A549 (cell line): Measurements from ENCODE around the gene SMG6. TPM values are rescaled to one million over a fixed set of nuclear protein-coding genes. Genes with fewer than 3 reads are reported as not detected.
A peak's percentile ranks its signal among the peaks of the same experiment; 100 is the strongest.

Source experiments
- ATAC-seq, 2 experiments: fragments of 200-7000 bp in 1 of 2; fragments of >200 bp in 1 of 2; cut with Nextera tagmentation in 1 of 2; cut with Tn5 transposase in 1 of 2; 3 replicates each; pipeline versions ENCODE4 v1.8.0 to v1.9.1; 2018 to 2020; ENCODE audit warnings: mild to moderate bottlenecking in 1 of 2, moderate library complexity in 1 of 2
- CTCF ChIA-PET: fragments of 300-600 bp; sonication (Branson Sonifier 250); formaldehyde crosslinking; extraction: SDS; loops from one replicate; lab custom pipeline; 2021; ENCODE audit warnings: antibody characterized with exemption, inconsistent platforms; lab: Yijun Ruan, JAX
- POLR2A ChIA-PET: fragments of 350-600 bp; formaldehyde crosslinking; extraction: SDS; loops from one replicate; lab custom pipeline; 2021; ENCODE audit warnings: antibody characterized with exemption, inconsistent platforms; lab: Yijun Ruan, JAX
- DNase-seq, 2 experiments: peaks; one replicate each; pipeline versions ENCODE4 v3.0.0 to v3.0.0-alpha.2; 2011 to 2016; ENCODE audit warnings: low read depth in 1 of 2, low spot score in 1 of 2
- FAIRE-seq: peaks from 2 replicates; lab custom pipeline; 2011; peaks lifted over from hg19 to GRCh38; lab: Jason Lieb, UNC
- H3K27ac ChIP-seq, 2 experiments: fragments of >200 bp; sonication (Bioruptor Twin); formaldehyde crosslinking; 3 replicates each; pipeline ENCODE4 v1.5.1; 2016 to 2017
- H3K4me1 ChIP-seq: fragments of >200 bp; sonication (Bioruptor Twin); formaldehyde crosslinking; 3 replicates; pipeline ENCODE4 v1.6.1; 2016
- H3K4me2 ChIP-seq: fragments of >200 bp; sonication (Bioruptor Twin); formaldehyde crosslinking; 3 replicates; pipeline ENCODE4 v1.6.1; 2016
- H3K4me3 ChIP-seq: fragments of >200 bp; sonication (Bioruptor Twin); formaldehyde crosslinking; 3 replicates; pipeline ENCODE4 v1.5.1; 2016
- H3K9me3 ChIP-seq: fragments of >200 bp; sonication (Bioruptor Twin); formaldehyde crosslinking; 3 replicates; pipeline ENCODE4 v1.6.1; 2016
- CEBPB ChIP-seq, 2 experiments: fragments of >200 bp in 1 of 2; sonication (Bioruptor Twin) in 1 of 2; formaldehyde crosslinking in 1 of 2; IDR thresholded peaks; 2 replicates each; pipeline ENCODE4 v1.6.1; 2012 to 2016
- EHF ChIP-seq: fragments of 250-450 bp; sonication (Bioruptor Pico); IDR thresholded peaks from 2 replicates; pipeline ENCODE4 v1.5.0; 2020; ENCODE audit warnings: mild to moderate bottlenecking
- HDAC2 ChIP-seq: fragments of 200-600 bp; sonication (generic); IDR thresholded peaks from 2 replicates; pipeline ENCODE4 v1.6.1; 2016
- HOXB5 ChIP-seq: fragments of 250-450 bp; sonication (Bioruptor Pico); IDR thresholded peaks from 2 replicates; pipeline ENCODE4 v1.5.0; 2020; ENCODE audit warnings: mild to moderate bottlenecking, moderate library complexity
- JUN ChIP-seq, 2 experiments: fragments of >200 bp; sonication (Bioruptor Twin); formaldehyde crosslinking; IDR thresholded peaks; 2 replicates in 1 of 2; 3 replicates in 1 of 2; pipeline ENCODE4 v1.6.1; 2016 to 2017
- JUNB ChIP-seq: fragments of >200 bp; sonication (Bioruptor Twin); formaldehyde crosslinking; IDR thresholded peaks from 2 replicates; pipeline ENCODE4 v1.6.1; 2016
- MAFK ChIP-seq: fragments of 450-650 bp; IDR thresholded peaks from 2 replicates; pipeline ENCODE4 v1.6.1; 2014; ENCODE audit not compliant: partially characterized antibody
- MAZ ChIP-seq: fragments of 150-350 bp; IDR thresholded peaks from 2 replicates; pipeline ENCODE4 v1.6.1; 2014; ENCODE audit warnings: antibody characterized with exemption, low read depth, low read length, borderline replicate concordance
- MYC ChIP-seq: IDR thresholded peaks from 2 replicates; pipeline ENCODE4 v1.6.1; 2012; ENCODE audit warnings: mild to moderate bottlenecking, inconsistent platforms, low read length, improper control_type of control experiment, borderline replicate concordance
- SREBF2 ChIP-seq: fragments of 450-650 bp; IDR thresholded peaks from 2 replicates; pipeline ENCODE4 v1.6.1; 2014; ENCODE audit warnings: mild to moderate bottlenecking, moderate library complexity
- ZC3H11A ChIP-seq: fragments of 450-650 bp; IDR thresholded peaks from 2 replicates; pipeline ENCODE4 v1.6.1; 2014; ENCODE audit warnings: antibody characterized with exemption, mild to moderate bottlenecking
- WGBS: methylation state at CpG from one replicate; pipeline ENCODE4 v1.1.6; 2017; ENCODE audit errors: missing lambda C conversion rate; 5-methylcytosine and 5-hydroxymethylcytosine counted together
- polyA plus RNA-seq, 4 experiments: library from polyadenylated mRNA; depleted of rRNA in 3 of 4; stranded (reverse); fragments of >200 nt; fragmentation: RNase III in 1 of 4; extraction: RNeasy Plus Mini Kit Qiagen cat#74134 plus additional on column Dnase treatment in 1 of 4; gene quantifications; 2 replicates in 3 of 4; 3 replicates in 1 of 4; pipeline ENCODE4 v1.2.3, GENCODE V29; 2011 to 2017
- TF ChIP-seq, protein P1 (sequence below): fragments of 250-450 bp; sonication (Bioruptor Pico); IDR thresholded peaks from 2 replicates; pipeline ENCODE4 v1.5.0; 2021; ENCODE audit warnings: mild to moderate bottlenecking, moderate library complexity, borderline replicate concordance
- TF ChIP-seq, protein P2 (sequence below): fragments of 200-600 bp; sonication (generic); IDR thresholded peaks from 2 replicates; pipeline ENCODE4 v1.6.1; 2016; ENCODE audit warnings: antibody characterized with exemption, mild to moderate bottlenecking, moderate library complexity
- TF ChIP-seq, protein P3 (sequence below): fragments of >200 bp; sonication (Bioruptor Twin); formaldehyde crosslinking; IDR thresholded peaks from 3 replicates; pipeline ENCODE4 v1.6.1; 2016

The SMG6 gene
- polyA plus RNA-seq, 2 of the 4 experiments (the other 2 are of a cell fraction) = 4.7 to 17.0 TPM

DNA sequence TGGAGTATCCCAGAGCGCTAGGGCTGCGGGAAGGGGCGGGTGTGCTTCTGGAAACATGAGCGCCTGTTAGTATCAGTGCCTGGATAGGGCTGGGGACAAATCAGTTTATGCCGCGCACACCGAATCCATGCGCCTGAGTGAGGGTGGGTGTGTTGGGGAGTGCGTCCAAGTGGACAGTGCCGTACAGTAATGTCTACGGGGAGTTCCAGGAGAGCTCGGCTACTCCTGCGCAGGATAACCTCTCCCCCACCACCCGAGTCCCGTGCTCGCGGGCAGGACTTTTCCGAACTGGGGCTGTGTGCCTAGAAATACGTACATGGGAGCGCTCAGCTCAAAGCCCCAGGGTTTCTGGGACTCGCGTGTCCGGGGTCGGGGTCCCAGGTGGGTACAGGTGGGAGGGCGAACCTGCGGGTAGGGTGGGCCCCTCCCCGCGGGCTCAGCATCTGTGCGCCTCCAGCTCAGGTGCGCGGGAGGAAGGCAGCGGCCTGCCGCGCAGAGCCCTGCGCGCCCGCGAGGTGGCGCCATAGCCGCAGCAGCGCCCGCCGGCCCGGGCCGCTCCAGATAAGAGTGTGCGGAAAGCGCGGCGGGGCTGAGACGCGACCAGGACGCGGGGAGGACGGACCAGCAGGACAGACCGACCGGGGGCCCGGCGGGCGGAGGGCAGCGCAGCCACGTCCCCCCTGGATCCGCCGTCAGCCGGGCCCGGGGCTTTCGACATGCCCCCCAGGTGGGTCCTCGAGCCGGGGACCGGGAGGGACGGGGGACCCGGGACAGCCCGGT is 248.9 kb downstream of the SMG6 start, which contains the start of gene HIC1 (continued):
- TF ChIP-seq, protein P1, sequence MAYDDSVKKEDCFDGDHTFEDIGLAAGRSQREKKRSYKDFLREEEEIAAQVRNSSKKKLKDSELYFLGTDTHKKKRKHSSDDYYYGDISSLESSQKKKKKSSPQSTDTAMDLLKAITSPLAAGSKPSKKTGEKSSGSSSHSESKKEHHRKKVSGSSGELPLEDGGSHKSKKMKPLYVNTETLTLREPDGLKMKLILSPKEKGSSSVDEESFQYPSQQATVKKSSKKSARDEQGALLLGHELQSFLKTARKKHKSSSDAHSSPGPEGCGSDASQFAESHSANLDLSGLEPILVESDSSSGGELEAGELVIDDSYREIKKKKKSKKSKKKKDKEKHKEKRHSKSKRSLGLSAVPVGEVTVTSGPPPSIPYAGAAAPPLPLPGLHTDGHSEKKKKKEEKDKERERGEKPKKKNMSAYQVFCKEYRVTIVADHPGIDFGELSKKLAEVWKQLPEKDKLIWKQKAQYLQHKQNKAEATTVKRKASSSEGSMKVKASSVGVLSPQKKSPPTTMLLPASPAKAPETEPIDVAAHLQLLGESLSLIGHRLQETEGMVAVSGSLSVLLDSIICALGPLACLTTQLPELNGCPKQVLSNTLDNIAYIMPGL = no peak
- TF ChIP-seq CEBPB (IDR thresholded peaks at IDR 0.05) (no peak), ZC3H11A (no peak), MYC (peak; percentile 47; the same call in 1 of the 2 replicates), HOXB5 (0 out of 2 replicates have a peak, but pooled peaks have one; percentile 29), MAFK (no peak), JUNB (no peak), EHF (CRISPR knock-in tag) (no peak), JUN (IDR thresholded peaks at IDR 0.05) (peak in 1 of 2 experiments; percentile 23; a peak in 1 of 5 replicates), MAZ (no peak), HDAC2 (no peak), SREBF2 (no peak)

DNA sequence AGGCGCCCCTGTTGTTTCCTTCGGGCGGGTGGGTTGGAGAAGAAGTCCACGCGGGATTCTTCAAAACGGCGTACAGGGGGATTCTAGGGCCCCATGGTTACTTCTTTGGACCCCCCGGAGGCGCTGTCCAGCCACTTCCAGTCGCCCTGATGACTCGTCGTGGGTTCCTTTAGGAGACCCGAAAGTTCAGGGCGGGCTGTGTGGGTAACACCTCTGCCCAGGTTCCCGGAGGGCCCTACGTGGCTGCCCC is 249.4 kb downstream of the SMG6 start:
- CTCF ChIA-PET = interaction anchor here (0.5 to 9.1 kb wide), 91 partner anchors 13 to 1624 kb away, joined by 3 to 492 read pairs (median 5); partner anchors contain the start of genes DPH1, OVCA2, SGSM2 and SMG6
- Histone ChIP-seq H3K4me3 (peak overlapping the region; percentile 50), H3K4me2 (peak overlapping the region; percentile 96), H3K4me1 (0 out of 3 replicates have a peak, but pooled peaks cover 5% of the 10 kb centered on the region), H3K27ac (peak overlapping the region in 1 of 2 experiments; percentile 76; a peak in 3 of 6 replicates), H3K9me3 (no peaks in the 10 kb centered on the region)
- DNase-seq (no peak), FAIRE-seq (no peak)
- WGBS = 5% methylated on average over 16 of the region's 16 CpGs
- TF ChIP-seq, protein P2, sequence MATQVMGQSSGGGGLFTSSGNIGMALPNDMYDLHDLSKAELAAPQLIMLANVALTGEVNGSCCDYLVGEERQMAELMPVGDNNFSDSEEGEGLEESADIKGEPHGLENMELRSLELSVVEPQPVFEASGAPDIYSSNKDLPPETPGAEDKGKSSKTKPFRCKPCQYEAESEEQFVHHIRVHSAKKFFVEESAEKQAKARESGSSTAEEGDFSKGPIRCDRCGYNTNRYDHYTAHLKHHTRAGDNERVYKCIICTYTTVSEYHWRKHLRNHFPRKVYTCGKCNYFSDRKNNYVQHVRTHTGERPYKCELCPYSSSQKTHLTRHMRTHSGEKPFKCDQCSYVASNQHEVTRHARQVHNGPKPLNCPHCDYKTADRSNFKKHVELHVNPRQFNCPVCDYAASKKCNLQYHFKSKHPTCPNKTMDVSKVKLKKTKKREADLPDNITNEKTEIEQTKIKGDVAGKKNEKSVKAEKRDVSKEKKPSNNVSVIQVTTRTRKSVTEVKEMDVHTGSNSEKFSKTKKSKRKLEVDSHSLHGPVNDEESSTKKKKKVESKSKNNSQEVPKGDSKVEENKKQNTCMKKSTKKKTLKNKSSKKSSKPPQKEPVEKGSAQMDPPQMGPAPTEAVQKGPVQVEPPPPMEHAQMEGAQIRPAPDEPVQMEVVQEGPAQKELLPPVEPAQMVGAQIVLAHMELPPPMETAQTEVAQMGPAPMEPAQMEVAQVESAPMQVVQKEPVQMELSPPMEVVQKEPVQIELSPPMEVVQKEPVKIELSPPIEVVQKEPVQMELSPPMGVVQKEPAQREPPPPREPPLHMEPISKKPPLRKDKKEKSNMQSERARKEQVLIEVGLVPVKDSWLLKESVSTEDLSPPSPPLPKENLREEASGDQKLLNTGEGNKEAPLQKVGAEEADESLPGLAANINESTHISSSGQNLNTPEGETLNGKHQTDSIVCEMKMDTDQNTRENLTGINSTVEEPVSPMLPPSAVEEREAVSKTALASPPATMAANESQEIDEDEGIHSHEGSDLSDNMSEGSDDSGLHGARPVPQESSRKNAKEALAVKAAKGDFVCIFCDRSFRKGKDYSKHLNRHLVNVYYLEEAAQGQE = peak; percentile 52; the same call in 1 of the 2 replicates
- TF ChIP-seq, protein P3, sequence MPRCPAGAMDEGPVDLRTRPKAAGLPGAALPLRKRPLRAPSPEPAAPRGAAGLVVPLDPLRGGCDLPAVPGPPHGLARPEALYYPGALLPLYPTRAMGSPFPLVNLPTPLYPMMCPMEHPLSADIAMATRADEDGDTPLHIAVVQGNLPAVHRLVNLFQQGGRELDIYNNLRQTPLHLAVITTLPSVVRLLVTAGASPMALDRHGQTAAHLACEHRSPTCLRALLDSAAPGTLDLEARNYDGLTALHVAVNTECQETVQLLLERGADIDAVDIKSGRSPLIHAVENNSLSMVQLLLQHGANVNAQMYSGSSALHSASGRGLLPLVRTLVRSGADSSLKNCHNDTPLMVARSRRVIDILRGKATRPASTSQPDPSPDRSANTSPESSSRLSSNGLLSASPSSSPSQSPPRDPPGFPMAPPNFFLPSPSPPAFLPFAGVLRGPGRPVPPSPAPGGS = no peak
- TF ChIP-seq, all 56 proteins: peak for 1
- no peak for ATAC-seq
- POLR2A ChIA-PET = interaction anchor here (0.8 to 1.2 kb wide), 4 partner anchors 177 to 282 kb away, joined by 3 to 8 read pairs (median 4); partner anchors contain the start of gene TSR1
